GM12801 (cell line): Measurements from ENCODE around the gene LYRM7.

Source experiments
- CTCF ChIP-seq: IDR thresholded peaks from one replicate; pipeline ENCODE4 v1.5.1; 2011; ENCODE audit warnings: control low read depth; ENCODE audit not compliant: insufficient read length; ENCODE audit errors: extremely low read depth

LYRM7 gene

GRCh38 chr5:131217791-131218190 is 47.0 kb downstream of the LYRM7 start:
- TF ChIP-seq CTCF, result no peak

- TF ChIP-seq CTCF, result no peak
Measured at GRCh38 chr5:131218392-131218791, 47.6 kb downstream of the LYRM7 start.

- no peak for TF ChIP-seq CTCF
Measured at GRCh38 chr5:131220566-131220965, 49.8 kb downstream of the LYRM7 start.

- TF ChIP-seq CTCF, result no peak
Measured at GRCh38 chr5:131221008-131221703, 50.4 kb downstream of the LYRM7 start.

- TF ChIP-seq CTCF, result no peak
Measured at GRCh38 chr5:131221888-131222287, 51.1 kb downstream of the LYRM7 start.

- no peak for TF ChIP-seq CTCF
Measured at GRCh38 chr5:131222731-131223130, 52.0 kb downstream of the LYRM7 start.

- TF ChIP-seq CTCF, result no peak
Measured at GRCh38 chr5:131223751-131224386, 53.1 kb downstream of the LYRM7 start.
